AG04450 (cell line): ENCODE results near the gene POU6F2. TPM values are rescaled to one million over a fixed set of nuclear protein-coding genes. Genes with fewer than 3 reads are reported as not detected.
"Not testable (repeated sequence)": the region's sequence is repeated elsewhere in the genome, so short reads cannot be mapped to it uniquely, and the experiment has no call there.

Experiments
- CTCF ChIA-PET: fragments of 300-600, 350-600 bp; formaldehyde crosslinking; extraction: SDS; loops from one replicate; lab custom pipeline; 2022; ENCODE audit warnings: antibody characterized with exemption, inconsistent platforms; lab: Charles Lee
- POLR2A ChIA-PET: fragments of 350-600 bp; formaldehyde crosslinking; extraction: SDS; loops from one replicate; lab custom pipeline; 2021; ENCODE audit warnings: antibody characterized with exemption, inconsistent platforms; lab: Yijun Ruan, JAX
- DNase-seq: peaks from one replicate; pipeline ENCODE4 v3.0.0-alpha.2; 2011; ENCODE audit warnings: low read depth, low spot score
- H3K27ac ChIP-seq: one replicate; pipeline ENCODE4 v1.5.1; 2012; ENCODE audit warnings: low read depth, low read length, control low read depth
- H3K27me3 ChIP-seq: one replicate; pipeline ENCODE4 v1.6.0; 2012; ENCODE audit warnings: low read length; ENCODE audit not compliant: control insufficient read depth, insufficient read depth
- H3K4me3 ChIP-seq: 2 replicates; pipeline ENCODE4 v1.5.1; 2011; ENCODE audit warnings: mild to moderate bottlenecking, low read depth, low read length, control low read depth
- H3K9me3 ChIP-seq: 2 replicates; pipeline ENCODE4 v1.5.1; 2012; ENCODE audit warnings: low read length; ENCODE audit not compliant: control insufficient read depth, insufficient read depth
- CTCF ChIP-seq: IDR thresholded peaks from 2 replicates; pipeline ENCODE4 v1.5.1; 2011; ENCODE audit warnings: low read depth, low read length, control low read depth, inconsistent platforms
- polyA plus RNA-seq: library from polyadenylated mRNA; depleted of rRNA; stranded (reverse); fragments of >200 nt; gene quantifications from 2 replicates; pipeline ENCODE4 v1.2.3, GENCODE V29; 2011

POU6F2 gene
- polyA plus RNA-seq, 1 experiment = not detected

DNA sequence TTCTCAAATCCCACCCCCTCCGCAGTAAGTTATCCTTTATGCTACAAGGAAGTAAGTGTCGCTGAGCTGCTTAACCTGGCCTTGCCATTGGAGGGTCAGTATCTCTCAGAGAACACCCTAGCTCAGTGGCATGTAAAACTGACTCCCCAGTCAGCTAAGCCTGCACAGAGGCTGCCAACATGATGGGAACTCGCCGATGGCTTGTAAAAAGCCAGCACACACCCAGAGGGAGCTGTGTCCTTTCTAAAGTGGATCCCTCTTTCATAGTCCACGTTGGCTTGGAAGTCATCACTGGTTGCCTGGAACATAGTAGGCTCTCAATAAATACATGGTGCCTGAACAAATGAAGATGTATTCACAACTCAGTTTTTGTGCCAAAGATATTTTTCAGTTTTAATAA is 339.4 kb downstream of the POU6F2 start:
- Histone ChIP-seq H3K9me3 (no peaks in the 10 kb centered on the region), H3K27ac (no peak overlapping the region), H3K4me3 (no peak overlapping the region), H3K27me3 (peaks cover 2% of the 10 kb centered on the region)
- no peak for DNase-seq
- no peak for TF ChIP-seq CTCF
- ChIA-PET CTCF (no interaction called here), POLR2A (no interaction called here)

GRCh38 chr7:39317896-39318295 is 340.2 kb downstream of the POU6F2 start:
- Histone ChIP-seq H3K27me3 (peaks cover 2% of the 10 kb centered on the region), H3K9me3 (no peaks in the 10 kb centered on the region), H3K27ac (no peak overlapping the region), H3K4me3 (no peak overlapping the region)
- TF ChIP-seq CTCF = no peak
- ChIA-PET CTCF (no interaction called here), POLR2A (no interaction called here)
- DNase-seq = no peak

DNA sequence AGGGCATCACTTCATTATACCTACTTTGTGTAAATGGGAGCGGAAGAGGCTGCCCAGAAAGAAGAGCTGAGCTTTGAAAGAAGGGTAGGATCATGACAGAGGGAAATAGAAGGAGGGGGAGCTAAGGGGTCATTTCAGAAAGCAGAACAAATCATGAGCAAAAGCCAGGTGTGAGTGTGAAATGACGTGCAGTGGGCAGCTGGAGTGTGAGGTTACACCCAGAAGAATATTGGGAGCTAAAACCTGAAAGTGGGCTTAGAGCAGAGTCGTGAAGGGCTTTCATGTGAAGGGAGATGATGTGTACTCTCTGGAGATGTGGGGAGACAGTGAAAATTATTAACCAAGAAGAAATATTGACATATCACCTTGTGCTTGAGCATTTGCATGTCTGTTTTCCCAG is 343.5 kb downstream of the POU6F2 start:
- TF ChIP-seq CTCF = no peak
- H3K27ac ChIP-seq = no peak overlapping the region
- H3K4me3 ChIP-seq = no peak overlapping the region
- DNase-seq = no peak
- ChIA-PET POLR2A (no interaction called here), CTCF (no interaction called here)
- H3K27me3 ChIP-seq = peaks cover 2% of the 10 kb centered on the region
- H3K9me3 ChIP-seq = no peaks in the 10 kb centered on the region

GRCh38 chr7:39321909-39322498 is 344.3 kb downstream of the POU6F2 start:
- POLR2A ChIA-PET = no interaction called here
- peaks cover 2% of the 10 kb centered on the region for H3K27me3 ChIP-seq
- H3K27ac ChIP-seq = no peak overlapping the region
- CTCF ChIA-PET = interaction anchor here (1.3 kb wide), 1 partner anchor 11 kb away, joined by 3 read pairs; no protein-coding TSS in a partner anchor
- H3K9me3 ChIP-seq = no peaks in the 10 kb centered on the region
- no peak for DNase-seq
- no peak for TF ChIP-seq CTCF
- no peak overlapping the region for H3K4me3 ChIP-seq

DNA sequence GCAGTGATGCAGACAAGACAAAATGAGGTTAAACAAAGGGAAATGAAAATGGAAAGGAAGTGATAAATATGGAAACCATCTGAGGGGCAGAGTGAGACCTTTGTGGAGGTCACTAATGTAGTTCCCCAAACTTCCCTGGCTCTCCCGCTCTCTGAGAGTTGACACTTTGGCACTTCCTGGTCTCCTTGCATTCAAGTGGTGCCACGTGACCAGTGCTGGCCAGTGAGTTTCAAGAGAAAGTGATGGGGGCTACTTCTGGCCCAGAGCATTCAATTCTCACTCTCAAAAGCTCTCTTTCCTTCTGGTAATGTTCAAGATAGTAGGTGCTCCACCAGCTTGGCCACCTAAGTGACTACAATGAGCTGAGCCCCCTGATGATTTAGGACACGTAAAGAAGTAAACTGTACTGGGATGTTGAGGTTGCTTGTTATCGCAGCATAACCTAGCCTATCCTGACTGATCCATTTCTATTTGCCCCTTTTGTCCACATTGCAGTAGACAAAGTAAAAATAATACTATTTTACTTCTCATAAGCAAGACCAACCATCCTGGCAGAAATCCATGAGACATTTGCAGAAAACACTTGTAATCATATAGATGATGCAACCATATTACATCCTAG is 346.5 kb downstream of the POU6F2 start:
- DNase-seq = no peak
- Histone ChIP-seq H3K27me3 (peaks cover 2% of the 10 kb centered on the region), H3K9me3 (no peaks in the 10 kb centered on the region), H3K4me3 (no peak overlapping the region), H3K27ac (no peak overlapping the region)
- CTCF ChIA-PET = no interaction called here
- POLR2A ChIA-PET = no interaction called here
- TF ChIP-seq CTCF = no peak

DNA sequence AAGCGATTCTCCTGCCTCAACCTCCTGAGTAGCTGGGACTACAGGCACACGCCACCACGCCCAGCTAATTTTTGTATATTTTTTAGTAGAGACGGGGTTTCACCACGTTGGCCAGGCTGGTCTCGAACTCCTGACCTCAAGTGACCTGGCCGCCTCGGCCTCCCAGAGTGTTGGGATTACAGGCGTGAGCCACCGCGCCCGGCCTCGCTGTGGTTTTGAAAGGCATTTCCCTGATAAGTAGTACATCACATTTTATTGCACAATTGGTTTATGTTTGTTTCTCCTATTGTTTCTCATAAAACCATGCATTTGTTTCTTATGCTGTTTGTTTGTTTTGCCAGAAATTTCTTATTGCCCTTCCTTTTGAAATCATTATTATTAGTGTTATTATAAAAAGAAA is 353.9 kb downstream of the POU6F2 start:
- H3K4me3 ChIP-seq, H3K9me3 ChIP-seq, CTCF ChIA-PET, DNase-seq, H3K27ac ChIP-seq, H3K27me3 ChIP-seq, POLR2A ChIA-PET: not testable (repeated sequence)
